Activated T-cell treated with anti-CD3 and anti-CD28 coated beads for 48 hours (primary cell): ENCODE measurements around the gene UNC13A.
"Not testable (repeated sequence)": the region's sequence is repeated elsewhere in the genome, so short reads cannot be mapped to it uniquely, and the experiment has no call there.

ENCODE experiments used
- DNase-seq: peaks from one replicate; pipeline ENCODE4 v3.0.0-alpha.2; 2020; ENCODE audit warnings: low read depth

The UNC13A gene

DNA sequence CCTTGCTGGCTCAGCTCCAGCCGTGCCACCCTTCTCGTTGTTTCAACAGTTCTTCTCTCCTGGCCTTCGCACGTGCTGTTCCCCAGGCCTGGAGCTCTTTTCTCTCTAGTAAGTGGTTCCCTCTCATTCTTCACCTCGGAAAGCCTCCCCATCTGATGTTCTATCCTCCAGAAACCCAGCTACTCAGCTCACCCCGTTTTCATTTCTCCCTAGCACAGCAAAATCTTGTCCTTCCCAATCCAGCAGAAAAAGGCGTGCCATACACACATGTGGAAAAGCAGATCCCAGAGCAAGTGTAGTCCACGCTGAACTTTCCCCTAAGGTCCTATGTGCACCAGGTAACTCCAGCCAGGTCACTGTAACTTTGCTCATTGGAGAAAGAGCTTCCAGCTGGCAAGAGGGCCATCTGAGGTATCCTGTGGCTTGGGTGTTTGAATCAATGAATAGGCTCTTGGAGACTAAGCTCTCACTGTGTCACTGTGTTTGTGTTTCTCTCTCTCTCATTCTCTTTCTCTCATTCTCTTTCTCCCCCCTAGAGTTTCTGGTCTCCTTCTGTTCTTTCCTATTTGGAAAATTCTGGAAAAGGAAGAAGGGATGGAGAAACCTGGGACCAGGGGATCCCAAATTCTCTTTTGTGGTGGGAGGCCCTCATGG lies 83.7 kb downstream of the UNC13A start:
- DNase-seq: no peak

- no peak for DNase-seq
Observed at GRCh38 chr19:17602872-17603510, 85.2 kb downstream of the UNC13A start.

DNA sequence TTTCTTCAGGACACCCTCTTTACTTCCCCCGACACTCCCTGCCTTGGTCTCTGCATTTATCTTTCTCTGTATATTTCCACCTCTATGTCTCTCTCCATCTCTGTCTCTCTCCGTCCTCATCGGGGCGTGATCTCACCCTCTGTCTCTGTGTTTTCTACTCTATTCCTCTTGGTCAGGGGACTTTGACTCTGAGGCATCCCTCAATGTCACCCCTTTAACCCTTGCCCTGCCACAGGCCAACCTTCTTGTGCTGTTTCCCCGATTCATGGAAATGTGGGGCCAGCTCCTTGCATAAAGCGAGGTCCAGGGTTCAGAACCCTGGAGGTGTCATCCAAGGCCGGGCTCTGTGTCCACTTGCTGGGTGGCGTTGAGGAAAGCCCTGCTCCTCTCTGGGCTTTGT lies 85.9 kb downstream of the UNC13A start:
- no peak for DNase-seq

GRCh38 chr19:17601683-17602082 lies 86.5 kb downstream of the UNC13A start:
- DNase-seq: no peak

GRCh38 chr19:17599780-17600179 lies 88.4 kb downstream of the UNC13A start:
- DNase-seq: no peak

GRCh38 chr19:17598953-17599352 lies 89.2 kb downstream of the UNC13A start:
- no peak for DNase-seq

DNA sequence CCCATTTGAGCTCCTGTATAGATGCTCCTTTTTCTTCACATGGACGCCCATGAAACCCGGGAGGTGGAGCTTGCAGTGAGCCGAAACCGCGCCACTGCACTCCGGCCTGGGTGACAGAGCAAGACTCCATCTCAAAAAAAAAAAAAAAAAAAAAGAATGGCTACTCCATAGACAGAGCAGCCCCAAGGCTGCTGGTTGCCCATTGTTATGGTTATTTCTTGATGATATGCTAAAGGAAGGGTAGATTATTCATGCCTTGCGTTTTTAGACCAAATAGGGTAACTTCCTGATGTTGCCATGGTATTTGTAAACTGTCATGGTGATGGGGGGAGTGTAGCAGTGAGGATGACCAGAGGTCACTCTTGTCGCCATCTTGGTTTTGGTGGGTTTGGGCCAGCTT lies 90.1 kb downstream of the UNC13A start:
- not testable (repeated sequence) for DNase-seq

GRCh38 chr19:17594296-17594695 lies 93.9 kb downstream of the UNC13A start:
- not testable (repeated sequence) for DNase-seq

- no peak for DNase-seq
Observed at GRCh38 chr19:17590866-17591265, 97.3 kb downstream of the UNC13A start.

GRCh38 chr19:17585395-17585794 lies 102.8 kb downstream of the UNC13A start:
- DNase-seq: not testable (repeated sequence)

DNA sequence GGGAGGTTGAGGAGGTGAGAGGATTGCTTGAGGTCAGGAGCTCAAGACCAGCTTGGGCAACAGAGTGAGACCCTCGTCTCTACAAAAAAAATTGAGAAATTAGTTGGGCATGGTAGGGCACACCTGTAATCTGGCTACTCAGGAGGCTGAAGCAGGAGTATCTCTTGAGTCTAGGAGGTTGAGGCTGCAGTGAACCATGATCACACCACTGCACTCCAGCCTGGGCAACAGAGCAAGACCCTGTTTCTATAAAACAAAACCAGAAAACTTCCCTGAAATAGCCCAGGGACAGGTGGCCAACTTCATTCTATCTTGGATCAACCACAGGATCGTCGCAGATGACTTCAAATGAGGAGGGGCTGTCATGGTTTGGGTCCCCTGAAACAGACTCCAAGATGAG lies 104.0 kb downstream of the UNC13A start:
- no peak for DNase-seq

- no peak for DNase-seq
Observed at GRCh38 chr19:17582613-17583012, 105.5 kb downstream of the UNC13A start.

DNA sequence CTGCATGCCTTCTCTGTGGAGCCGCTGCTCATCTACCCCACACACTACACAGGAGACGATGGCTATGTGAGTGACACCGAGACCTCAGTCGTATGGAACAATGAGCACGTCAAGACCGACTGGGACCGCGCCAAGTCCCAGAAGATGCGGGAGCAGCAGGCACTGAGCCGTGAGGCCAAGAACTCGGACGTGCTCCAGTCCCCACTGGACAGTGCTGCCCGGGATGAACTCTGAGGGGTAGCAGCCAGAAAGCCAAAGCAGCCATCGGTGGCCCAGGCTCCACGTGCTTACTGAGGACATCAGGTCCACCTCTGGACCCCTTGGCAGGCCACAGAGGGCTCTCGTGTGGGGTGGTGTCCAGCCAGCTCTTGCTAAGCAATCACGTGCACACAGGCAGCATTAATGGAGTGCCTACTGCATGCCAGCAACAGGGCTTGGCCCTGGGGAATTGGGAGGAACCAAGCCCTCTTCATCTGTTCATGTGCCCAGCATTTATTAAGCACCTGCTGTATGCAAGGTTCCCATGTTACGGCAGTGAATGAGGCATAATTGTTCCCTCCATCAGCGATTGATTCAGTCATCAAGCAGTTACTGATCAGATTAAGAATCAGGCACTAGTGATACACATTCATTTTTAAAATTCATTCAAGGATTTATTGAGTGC lies 106.8 kb downstream of the UNC13A start:
- DNase-seq: no peak

DNA sequence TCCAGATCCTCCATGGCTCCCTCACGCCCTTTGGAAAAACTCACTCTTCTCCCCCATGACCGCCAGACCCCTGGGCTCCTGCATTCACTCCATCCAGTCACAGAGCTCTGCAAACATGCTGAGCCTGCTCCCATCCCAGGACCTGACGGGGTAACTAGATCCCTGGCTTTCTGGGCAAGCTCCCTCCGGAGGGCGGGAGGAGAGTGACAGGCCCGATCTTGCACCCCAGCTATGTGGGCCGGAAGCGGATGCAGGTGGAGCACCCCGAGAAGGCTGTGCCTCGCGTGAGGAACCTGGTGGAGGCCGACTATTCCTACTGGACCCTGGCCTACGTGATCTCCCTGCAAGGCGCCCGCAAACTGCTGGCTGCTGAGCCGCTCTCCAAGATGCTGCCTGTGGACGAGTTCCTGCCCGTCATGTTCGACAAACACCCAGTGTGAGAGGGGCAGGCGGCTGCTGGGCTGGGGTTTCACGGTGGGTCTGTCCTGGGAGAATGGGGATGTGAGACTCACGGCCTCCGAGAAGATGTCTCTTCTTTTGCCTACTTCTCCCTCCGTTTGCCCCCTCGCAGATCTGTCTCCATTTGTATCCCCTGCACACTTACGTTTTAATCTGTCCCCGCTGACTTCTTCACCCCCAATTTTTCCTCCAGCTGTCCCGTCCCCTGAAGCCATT lies 107.5 kb downstream of the UNC13A start:
- DNase-seq: no peak

GRCh38 chr19:17579661-17580244 lies 108.4 kb downstream of the UNC13A start:
- no peak for DNase-seq

- no peak for DNase-seq
Observed at GRCh38 chr19:17577457-17578097, 110.6 kb downstream of the UNC13A start.

DNA sequence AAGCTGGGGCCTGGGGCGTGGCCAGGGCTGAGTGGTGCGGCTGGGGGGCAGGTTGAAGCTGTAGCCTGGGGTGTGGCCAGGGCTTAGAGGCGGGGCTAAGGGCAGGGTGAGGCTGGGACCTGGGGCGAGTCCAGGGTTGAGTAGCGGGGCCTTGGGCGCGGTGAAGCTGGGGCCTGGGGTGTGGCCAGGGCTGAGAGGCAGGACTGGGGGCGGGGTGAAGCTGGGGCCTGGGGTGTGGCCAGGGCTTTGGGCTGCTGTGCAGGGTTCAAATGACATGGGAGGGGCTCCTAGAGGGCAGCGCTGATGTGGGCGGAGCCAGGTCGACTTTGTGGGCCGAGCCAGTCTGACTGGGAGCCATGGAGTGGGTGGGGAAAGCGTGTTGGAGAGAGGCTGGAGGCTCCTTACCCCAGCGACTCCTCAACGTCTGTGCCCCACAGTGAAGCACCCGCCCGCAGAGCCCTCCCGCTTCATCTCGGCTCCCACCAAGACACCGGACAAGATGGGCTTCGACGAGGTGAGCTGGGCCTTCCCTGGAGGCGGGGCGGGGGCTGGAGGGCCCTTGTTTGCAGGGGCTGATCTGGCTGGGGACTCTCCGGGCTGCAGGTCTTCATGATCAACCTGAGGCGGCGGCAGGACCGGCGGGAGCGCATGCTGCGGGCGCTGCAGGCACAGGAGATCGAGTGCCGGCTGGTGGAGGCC lies 111.2 kb downstream of the UNC13A start:
- DNase-seq: peak; percentile 56

DNA sequence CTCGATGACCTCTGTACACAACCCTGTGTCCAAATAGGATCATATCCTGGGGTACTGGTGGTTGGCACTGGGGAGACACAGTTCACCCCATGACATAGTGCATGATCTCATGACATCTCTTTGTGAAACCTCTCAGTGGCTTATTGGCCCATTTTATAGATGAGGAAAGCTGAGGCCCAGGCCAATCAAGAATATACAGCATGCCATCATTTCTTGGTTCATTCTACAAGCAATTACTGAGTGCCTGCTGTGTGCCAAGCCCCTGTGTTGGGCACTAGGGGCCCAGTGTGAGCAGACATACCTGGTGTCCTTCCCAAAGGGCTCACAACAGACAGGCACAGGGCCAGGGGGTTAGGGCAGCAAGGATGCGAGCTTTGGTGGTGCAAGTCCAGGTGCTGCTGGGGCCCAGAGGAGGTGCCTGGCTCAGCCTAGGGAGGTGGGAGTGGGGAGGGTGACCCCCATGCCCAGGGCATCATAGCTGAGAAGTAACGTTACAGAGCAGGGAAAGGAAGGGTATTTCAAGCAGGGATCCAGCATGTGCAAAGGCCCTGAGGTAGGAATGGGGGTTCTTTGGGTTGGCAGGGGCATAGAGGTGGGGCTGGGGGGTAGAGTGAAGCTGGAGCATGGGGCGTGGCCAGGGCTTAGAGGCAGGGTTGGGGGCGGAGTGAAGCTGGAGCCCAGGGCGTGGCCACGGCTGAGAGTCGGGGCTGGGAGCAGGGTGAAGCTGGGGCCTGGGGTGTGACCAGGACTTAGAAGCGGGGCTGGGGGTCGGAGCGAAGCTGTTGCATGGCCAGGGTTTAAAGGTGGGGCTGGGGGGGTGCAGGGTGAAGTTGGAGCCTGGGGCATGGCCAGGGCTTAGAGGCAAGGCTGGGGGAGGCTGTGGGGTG lies 112.0 kb downstream of the UNC13A start:
- DNase-seq: no peak

GRCh38 chr19:17572638-17573037 lies 115.5 kb downstream of the UNC13A start:
- no peak for DNase-seq

DNA sequence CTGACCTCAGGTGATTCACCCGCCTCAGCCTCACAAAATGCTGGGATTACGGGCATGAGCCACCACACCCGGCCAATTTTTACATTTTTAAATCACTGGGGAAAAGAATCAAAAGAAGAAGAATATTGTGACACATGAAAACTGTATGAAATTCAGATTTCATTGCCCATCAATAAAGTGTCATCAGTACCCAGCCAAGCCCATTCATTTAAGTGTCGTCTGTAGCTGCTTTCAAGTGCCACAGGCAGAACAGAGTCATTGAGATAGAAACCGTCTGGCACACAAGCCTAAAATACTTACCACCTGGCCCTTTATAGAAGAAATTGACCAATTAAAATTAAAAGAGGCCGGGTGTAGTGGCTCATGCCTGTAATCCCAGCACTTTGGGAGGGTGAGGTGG lies 117.4 kb downstream of the UNC13A start:
- DNase-seq: no peak
